Brain microvascular endothelial cell (primary cell): ENCODE results near the gene MIEF1.

Experiments
- DNase-seq: peaks from one replicate; pipeline ENCODE4 v3.0.0-alpha.2; 2020
- H3K27ac ChIP-seq: fragments of 250-450 bp; sonication (Bioruptor Pico); 2 replicates; pipeline ENCODE4 v1.5.1; 2020; ENCODE audit warnings: mild to moderate bottlenecking, moderate library complexity
- H3K27me3 ChIP-seq: fragments of 250-450 bp; sonication (Bioruptor Pico); replicated peaks from 2 replicates; pipeline ENCODE4 v1.5.1; 2020; ENCODE audit warnings: mild to moderate bottlenecking
- H3K36me3 ChIP-seq: fragments of 250-450 bp; sonication (Bioruptor Pico); replicated peaks from 2 replicates; pipeline ENCODE4 v1.5.1; 2020; ENCODE audit warnings: mild to moderate bottlenecking
- H3K4me3 ChIP-seq: 2 replicates; pipeline ENCODE4 v1.5.1; 2011; ENCODE audit warnings: low read depth, mild to moderate bottlenecking, control low read depth, low read length, moderate library complexity
- in situ Hi-C: cut with HindIII; loops from 2 replicates; pipeline ENCODE4 v1.10.0; 2017; ENCODE audit warnings: low sequenced_read_pairs, low pct_ligation_motif_present
- TF ChIP-seq, protein P1 (sequence below): IDR thresholded peaks from 2 replicates; pipeline ENCODE4 v1.5.1; 2011; ENCODE audit warnings: low read depth, mild to moderate bottlenecking, moderate library complexity, low read length, control low read depth, inconsistent platforms; ENCODE audit errors: missing control alignments

MIEF1 gene

DNA sequence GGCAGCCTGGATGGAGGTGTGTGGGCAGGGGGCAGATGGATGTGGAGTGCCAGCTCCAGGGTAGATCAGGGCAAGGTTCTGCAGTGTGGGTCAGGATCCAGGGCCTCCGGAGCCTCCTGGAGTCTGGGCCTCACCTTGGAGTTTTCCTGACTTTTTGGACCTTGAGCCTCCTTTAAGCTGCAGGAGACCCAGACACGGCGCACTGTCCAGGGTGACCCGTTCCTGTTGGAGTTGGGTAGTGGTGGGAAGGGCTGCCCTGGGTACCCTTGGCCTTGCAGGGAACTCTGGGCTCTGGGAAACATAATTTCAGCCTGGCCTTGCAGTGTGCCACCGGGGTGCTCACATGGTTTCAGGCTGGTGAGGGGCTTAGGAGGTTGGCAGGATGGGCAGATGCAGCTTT is 28.2 kb upstream of the MIEF1 start:
- Histone ChIP-seq H3K4me3 (no peak overlapping the region), H3K36me3 (no peaks in the 10 kb centered on the region), H3K27me3 (no peaks in the 10 kb centered on the region), H3K27ac (no peak overlapping the region)
- TF ChIP-seq, protein P1, sequence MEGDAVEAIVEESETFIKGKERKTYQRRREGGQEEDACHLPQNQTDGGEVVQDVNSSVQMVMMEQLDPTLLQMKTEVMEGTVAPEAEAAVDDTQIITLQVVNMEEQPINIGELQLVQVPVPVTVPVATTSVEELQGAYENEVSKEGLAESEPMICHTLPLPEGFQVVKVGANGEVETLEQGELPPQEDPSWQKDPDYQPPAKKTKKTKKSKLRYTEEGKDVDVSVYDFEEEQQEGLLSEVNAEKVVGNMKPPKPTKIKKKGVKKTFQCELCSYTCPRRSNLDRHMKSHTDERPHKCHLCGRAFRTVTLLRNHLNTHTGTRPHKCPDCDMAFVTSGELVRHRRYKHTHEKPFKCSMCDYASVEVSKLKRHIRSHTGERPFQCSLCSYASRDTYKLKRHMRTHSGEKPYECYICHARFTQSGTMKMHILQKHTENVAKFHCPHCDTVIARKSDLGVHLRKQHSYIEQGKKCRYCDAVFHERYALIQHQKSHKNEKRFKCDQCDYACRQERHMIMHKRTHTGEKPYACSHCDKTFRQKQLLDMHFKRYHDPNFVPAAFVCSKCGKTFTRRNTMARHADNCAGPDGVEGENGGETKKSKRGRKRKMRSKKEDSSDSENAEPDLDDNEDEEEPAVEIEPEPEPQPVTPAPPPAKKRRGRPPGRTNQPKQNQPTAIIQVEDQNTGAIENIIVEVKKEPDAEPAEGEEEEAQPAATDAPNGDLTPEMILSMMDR, result no peak
- DNase-seq, result no peak
- in situ Hi-C loops, result no loop called here

DNA sequence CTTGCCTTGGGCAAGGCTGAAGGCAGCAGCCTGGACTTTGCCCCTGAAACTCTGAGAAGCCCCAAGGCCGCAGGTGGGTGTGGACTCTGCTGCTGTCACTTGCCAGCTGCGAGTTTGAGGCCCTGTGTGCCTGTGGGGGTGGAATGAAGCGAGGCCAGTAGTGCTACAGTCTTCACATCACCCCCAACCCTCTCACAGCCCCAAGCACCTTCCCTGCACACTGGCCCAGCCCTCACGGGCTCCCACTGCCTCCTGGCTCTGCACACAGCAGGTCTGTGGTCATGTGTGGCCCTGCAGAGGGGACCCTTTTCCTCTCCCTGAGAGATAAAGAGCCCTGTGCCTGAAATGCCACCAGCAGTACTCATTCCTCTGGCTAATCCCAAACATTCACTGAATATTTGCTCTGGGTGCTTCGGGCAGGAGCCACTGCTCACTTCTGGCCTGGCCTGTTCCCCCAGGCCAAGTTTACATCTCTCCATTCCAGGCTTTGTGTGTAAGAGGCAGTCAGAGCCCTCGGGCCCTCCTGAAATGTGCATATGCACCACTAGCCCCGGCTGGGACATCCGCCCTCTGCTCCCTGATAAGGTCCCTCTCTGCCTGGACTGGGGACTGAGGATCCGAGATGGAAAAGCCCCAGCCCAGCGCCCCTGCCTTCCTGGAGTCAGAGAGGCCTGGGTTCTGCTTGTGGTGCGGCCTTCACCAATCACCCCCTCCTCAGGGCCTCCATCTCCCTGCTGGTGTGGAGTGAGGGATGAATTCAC is 27.6 kb upstream of the MIEF1 start:
- TF ChIP-seq, protein P1, result no peak
- DNase-seq, result no peak
- in situ Hi-C loops, result no loop called here
- Histone ChIP-seq H3K36me3 (no peaks in the 10 kb centered on the region), H3K27me3 (no peaks in the 10 kb centered on the region), H3K4me3 (no peak overlapping the region), H3K27ac (no peak overlapping the region)

DNA sequence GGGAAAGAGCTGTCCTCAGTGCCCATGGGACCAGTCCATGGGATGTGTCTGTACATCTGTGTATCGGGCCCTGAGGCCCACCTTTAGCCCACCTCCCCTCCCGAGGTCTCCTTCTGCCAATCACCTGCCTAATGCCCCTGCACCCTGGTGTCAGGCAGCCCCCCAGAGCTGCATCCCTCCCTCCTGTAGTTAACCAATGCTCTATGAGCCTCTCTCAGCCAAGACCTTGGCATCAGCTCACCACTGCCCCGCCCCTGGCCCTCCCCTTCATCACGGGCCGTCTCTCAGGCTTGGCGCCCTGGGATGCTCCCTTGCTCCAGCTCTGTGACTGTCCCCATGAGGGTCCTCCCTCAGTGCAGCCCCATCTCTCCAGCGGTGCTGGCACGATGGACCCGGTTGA is 26.8 kb upstream of the MIEF1 start:
- no peaks in the 10 kb centered on the region for H3K36me3 ChIP-seq
- H3K27ac ChIP-seq, result no peak overlapping the region
- in situ Hi-C loops, result no loop called here
- no peaks in the 10 kb centered on the region for H3K27me3 ChIP-seq
- TF ChIP-seq, protein P1, result no peak
- H3K4me3 ChIP-seq, result no peak overlapping the region
- DNase-seq, result no peak

DNA sequence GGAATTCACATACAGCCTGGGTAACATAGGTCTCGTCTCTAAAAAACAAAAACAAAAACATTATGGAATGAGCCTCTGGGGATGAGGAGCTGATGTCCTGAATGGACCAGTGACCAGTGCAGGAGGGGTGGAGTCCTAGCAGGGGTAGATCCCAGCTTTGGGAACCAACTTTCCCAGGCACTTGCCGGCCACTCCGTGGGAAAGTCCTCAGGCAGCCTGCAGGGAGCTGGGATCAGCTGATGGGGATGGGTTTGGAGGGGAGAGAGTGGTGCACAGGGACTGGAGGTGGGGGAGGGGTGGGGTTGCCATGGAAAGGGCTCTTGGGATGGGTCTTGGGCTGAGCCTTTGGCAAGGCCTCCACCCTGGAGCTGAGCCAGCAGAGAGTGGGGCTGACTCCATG is 26.2 kb upstream of the MIEF1 start:
- Histone ChIP-seq H3K4me3 (no peak overlapping the region), H3K36me3 (no peaks in the 10 kb centered on the region), H3K27ac (no peak overlapping the region), H3K27me3 (no peaks in the 10 kb centered on the region)
- in situ Hi-C loops, result no loop called here
- TF ChIP-seq, protein P1, result no peak
- no peak for DNase-seq

DNA sequence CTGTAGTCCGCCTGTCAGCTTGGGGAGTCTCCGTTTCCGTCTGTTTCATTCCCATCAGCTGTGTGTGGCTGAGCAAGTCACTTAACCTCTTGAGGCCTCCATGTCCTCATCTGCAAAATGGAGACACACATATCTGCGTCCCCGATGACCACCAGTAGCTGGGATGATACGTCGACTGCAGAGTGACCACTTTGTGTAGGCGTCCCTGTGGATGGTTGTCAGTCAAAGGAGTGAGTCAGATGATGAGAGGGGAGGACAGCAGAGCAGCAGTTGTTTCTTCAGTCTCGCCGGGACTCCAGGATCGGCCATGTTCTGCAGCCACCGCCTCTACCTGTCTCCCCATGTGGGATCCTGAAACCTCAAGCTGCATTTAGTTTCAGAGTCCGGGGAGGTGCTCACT is 25.4 kb upstream of the MIEF1 start:
- H3K36me3 ChIP-seq, result no peaks in the 10 kb centered on the region
- no peaks in the 10 kb centered on the region for H3K27me3 ChIP-seq
- in situ Hi-C loops, result no loop called here
- H3K4me3 ChIP-seq, result no peak overlapping the region
- DNase-seq, result no peak
- H3K27ac ChIP-seq, result no peak overlapping the region
- TF ChIP-seq, protein P1, result no peak

DNA sequence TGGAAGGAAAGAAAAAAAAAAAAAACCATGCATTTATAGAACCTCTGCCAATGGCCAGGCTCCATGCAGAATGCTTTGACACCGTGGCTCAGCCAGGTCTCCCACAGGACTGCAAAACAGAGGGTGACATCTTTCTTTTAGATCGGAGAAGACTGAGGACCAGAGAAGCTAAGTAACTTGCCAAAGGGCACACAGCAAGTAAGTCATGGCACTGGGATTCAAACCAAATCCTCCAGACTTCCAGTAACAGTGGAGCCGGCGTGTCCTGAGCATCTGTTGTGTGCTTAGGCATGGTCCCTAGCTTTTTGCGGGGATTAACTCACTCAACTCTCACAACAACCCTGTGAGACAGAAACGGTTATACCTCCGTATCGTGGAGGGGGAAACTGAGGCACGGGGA is 24.5 kb upstream of the MIEF1 start:
- no peak overlapping the region for H3K27ac ChIP-seq

More for the DNA sequence above, 24.5 kb upstream of the MIEF1 start:
- Histone ChIP-seq H3K27me3 (no peaks in the 10 kb centered on the region), H3K36me3 (no peaks in the 10 kb centered on the region), H3K4me3 (no peak overlapping the region)
- no peak for DNase-seq
- TF ChIP-seq, protein P1, result no peak
- in situ Hi-C loops, result no loop called here
